ENCODE results near the gene ABCF3. TPM values are rescaled to one million over a fixed set of nuclear protein-coding genes. Genes with fewer than 3 reads are reported as not detected.

ABCF3 gene
- total and polyA plus RNA-seq, 2 of the 13 experiments (the other 11 are each of a cell fraction or from before 2014, with no cell fraction given): 38.8 to 46.5 TPM

- no peak for TF ChIP-seq ZBTB49 (CRISPR knock-in tag; IDR thresholded peaks at IDR 0.05; ENCODE audit: borderline replicate concordance)
- no peak for TF ChIP-seq ZNF282 (IDR thresholded peaks at IDR 0.05; ENCODE audit: partially characterized antibody)
- peak; percentile 95 for TF ChIP-seq AGO1 (IDR thresholded peaks at IDR 0.05; ENCODE audit: low read depth, low read length, poor library complexity, severe bottlenecking)
- TF ChIP-seq RERE (CRISPR knock-in tag; IDR thresholded peaks at IDR 0.05; ENCODE audit: low read depth): peak; percentile 45; the same call in 1 of the 2 replicates
- TF ChIP-seq, protein P1, sequence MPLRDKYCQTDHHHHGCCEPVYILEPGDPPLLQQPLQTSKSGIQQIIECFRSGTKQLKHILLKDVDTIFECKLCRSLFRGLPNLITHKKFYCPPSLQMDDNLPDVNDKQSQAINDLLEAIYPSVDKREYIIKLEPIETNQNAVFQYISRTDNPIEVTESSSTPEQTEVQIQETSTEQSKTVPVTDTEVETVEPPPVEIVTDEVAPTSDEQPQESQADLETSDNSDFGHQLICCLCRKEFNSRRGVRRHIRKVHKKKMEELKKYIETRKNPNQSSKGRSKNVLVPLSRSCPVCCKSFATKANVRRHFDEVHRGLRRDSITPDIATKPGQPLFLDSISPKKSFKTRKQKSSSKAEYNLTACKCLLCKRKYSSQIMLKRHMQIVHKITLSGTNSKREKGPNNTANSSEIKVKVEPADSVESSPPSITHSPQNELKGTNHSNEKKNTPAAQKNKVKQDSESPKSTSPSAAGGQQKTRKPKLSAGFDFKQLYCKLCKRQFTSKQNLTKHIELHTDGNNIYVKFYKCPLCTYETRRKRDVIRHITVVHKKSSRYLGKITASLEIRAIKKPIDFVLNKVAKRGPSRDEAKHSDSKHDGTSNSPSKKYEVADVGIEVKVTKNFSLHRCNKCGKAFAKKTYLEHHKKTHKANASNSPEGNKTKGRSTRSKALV (CRISPR knock-in tag; IDR thresholded peaks at IDR 0.05): no peak
- TF ChIP-seq ZBTB20 (CRISPR knock-in tag; IDR thresholded peaks at IDR 0.05; ENCODE audit: borderline replicate concordance, low read depth): peak; percentile 34; the same call in 1 of the 2 replicates
- peak; percentile 73 for TF ChIP-seq ZBTB33 (CRISPR knock-in tag; IDR thresholded peaks at IDR 0.05)
- peak; percentile 46; the same call in 1 of the 2 replicates for TF ChIP-seq RAD21 (CRISPR knock-in tag; IDR thresholded peaks at IDR 0.05)
- TF ChIP-seq ZNF580 (CRISPR knock-in tag; IDR thresholded peaks at IDR 0.05; ENCODE audit: borderline replicate concordance, low read depth): 0 out of 2 replicates have a peak, but pooled peaks have one; percentile 36
- peak; percentile 38 for TF ChIP-seq ZNF781 (CRISPR knock-in tag; IDR thresholded peaks at IDR 0.05; ENCODE audit: borderline replicate concordance, not compliant biosample characterization)
- peak; percentile 49; the same call in 1 of the 2 replicates for TF ChIP-seq XBP1 (CRISPR knock-in tag; IDR thresholded peaks at IDR 0.05)
- TF ChIP-seq ZNF644 (CRISPR knock-in tag; IDR thresholded peaks at IDR 0.05; ENCODE audit: low read depth): no peak
- no peak; the same call in 1 of the 2 replicates for TF ChIP-seq ZNF460 (CRISPR knock-in tag; IDR thresholded peaks at IDR 0.05; ENCODE audit: borderline replicate concordance)
- TF ChIP-seq ZNF510 (CRISPR knock-in tag; IDR thresholded peaks at IDR 0.05; ENCODE audit: low read depth): 0 out of 2 replicates have a peak, but pooled peaks have one; percentile 38
- 0 out of 2 replicates have a peak, but pooled peaks have one; percentile 52 for TF ChIP-seq PCBP1 (IDR thresholded peaks at IDR 0.05; ENCODE audit: borderline replicate concordance, low read depth, low read length)
Measured at GRCh38 chr3:184185461-184186183, 377 bp upstream of the ABCF3 start (continued).

Measured in HepG2 (cell line).